ENCODE results near the gene CELA1. TPM values are rescaled to one million over a fixed set of nuclear protein-coding genes. Genes with fewer than 3 reads are reported as not detected.

Gene CELA1
- total RNA-seq, 2 donors from 2014 or later, result not detected

GRCh38 chr12:51326698-51327439, 19.6 kb downstream of the CELA1 start:
- no peaks in the 10 kb centered on the region for H3K27me3 ChIP-seq (replicated peaks; ENCODE audit: insufficient read depth)
- peak overlapping the region; percentile 38 to 40 for H3K27ac ChIP-seq
- H3K36me3 ChIP-seq, result no peaks in the 10 kb centered on the region
- DNase-seq (ENCODE audit: low spot score), result no peak
- H3K4me1 ChIP-seq (ENCODE audit: control insufficient read depth in 1 of 2, low read depth in 2 of 2), result peaks cover 0 to 15% of the 10 kb centered on the region in 2 donors
- no peak overlapping the region for H3K4me3 ChIP-seq
- peak; percentile 48 for ATAC-seq (ENCODE audit: insufficient number of reproducible peaks, low FRiP score, low read depth)
- no peaks in the 10 kb centered on the region for H3K9me3 ChIP-seq
- no peak for TF ChIP-seq CTCF (IDR thresholded peaks at IDR 0.05)

GRCh38 chr12:51324953-51325352, 21.5 kb downstream of the CELA1 start:
- no peak overlapping the region for H3K27ac ChIP-seq
- no peaks in the 10 kb centered on the region for H3K36me3 ChIP-seq
- H3K27me3 ChIP-seq (replicated peaks; ENCODE audit: insufficient read depth), result no peaks in the 10 kb centered on the region
- no peak overlapping the region for H3K4me3 ChIP-seq
- no peak for TF ChIP-seq CTCF (IDR thresholded peaks at IDR 0.05)
- DNase-seq (ENCODE audit: low spot score) (no peak), ATAC-seq (ENCODE audit: insufficient number of reproducible peaks, low FRiP score, low read depth) (no peak)
- H3K4me1 ChIP-seq (ENCODE audit: control insufficient read depth in 1 of 2, low read depth in 2 of 2), result peaks cover 0 to 15% of the 10 kb centered on the region in 2 donors
- H3K9me3 ChIP-seq, result no peaks in the 10 kb centered on the region

GRCh38 chr12:51323966-51324895, 22.2 kb downstream of the CELA1 start, which contains the start of gene BIN2:
TSS of gene BIN2 (minus strand) at chr12:51324174. CDS start at chr12:51324102, 72 bp downstream.
- H3K4me3 ChIP-seq, result peak within 1 kb of the TSS; percentile 65
- no peaks in the 10 kb centered on the region for H3K36me3 ChIP-seq
- no peaks in the 10 kb centered on the region for H3K9me3 ChIP-seq
- H3K27ac ChIP-seq, result peak within 1 kb of the TSS in 1 of 2 donors; percentile 41
- ATAC-seq (ENCODE audit: insufficient number of reproducible peaks, low FRiP score, low read depth) (no peak), DNase-seq (ENCODE audit: low spot score) (no peak)
- no peaks in the 10 kb centered on the region for H3K27me3 ChIP-seq (replicated peaks; ENCODE audit: insufficient read depth)
- peaks cover 0 to 15% of the 10 kb centered on the region in 2 donors for H3K4me1 ChIP-seq (ENCODE audit: control insufficient read depth in 1 of 2, low read depth in 2 of 2)
- no peak for TF ChIP-seq CTCF (IDR thresholded peaks at IDR 0.05)

GRCh38 chr12:51323317-51323960, 23.0 kb downstream of the CELA1 start:
- Histone ChIP-seq H3K4me3 (peak overlapping the region; percentile 65), H3K27me3 (replicated peaks; ENCODE audit: insufficient read depth) (no peaks in the 10 kb centered on the region), H3K9me3 (no peaks in the 10 kb centered on the region), H3K4me1 (ENCODE audit: control insufficient read depth in 1 of 2, low read depth in 2 of 2) (peaks cover 0 to 15% of the 10 kb centered on the region in 2 donors), H3K27ac (peak overlapping the region in 1 of 2 donors; percentile 41), H3K36me3 (no peaks in the 10 kb centered on the region)
- DNase-seq (ENCODE audit: low spot score) (no peak), ATAC-seq (ENCODE audit: insufficient number of reproducible peaks, low FRiP score, low read depth) (no peak)
- no peak for TF ChIP-seq CTCF (IDR thresholded peaks at IDR 0.05)

Data from thoracic aorta (tissue), 2 donors.